HG02763 (cell line): Measurements from ENCODE around the gene WDR48.
"Not testable (repeated sequence)": the region's sequence is repeated elsewhere in the genome, so short reads cannot be mapped to it uniquely, and the experiment has no call there.

Experiments used
- ATAC-seq: cut with Tn5 transposase; IDR thresholded peaks from one replicate; pipeline ENCODE4 v1.9.1; 2021; ENCODE audit warnings: mild to moderate bottlenecking, moderate library complexity; ENCODE audit not compliant: unreplicated experiment

Gene WDR48

GRCh38 chr3:39051649-39052561 lies at the start of gene WDR48, which contains the start of gene SCN11A:
Gene WDR48, plus strand, starts transcription at chr3:39052016. Its CDS starts 10 bp downstream, at chr3:39052026.
Gene SCN11A, minus strand, starts transcription at chr3:39051944. Its CDS starts 101,582 bp downstream, at chr3:38950362.
- ATAC-seq: peak; percentile 99

DNA sequence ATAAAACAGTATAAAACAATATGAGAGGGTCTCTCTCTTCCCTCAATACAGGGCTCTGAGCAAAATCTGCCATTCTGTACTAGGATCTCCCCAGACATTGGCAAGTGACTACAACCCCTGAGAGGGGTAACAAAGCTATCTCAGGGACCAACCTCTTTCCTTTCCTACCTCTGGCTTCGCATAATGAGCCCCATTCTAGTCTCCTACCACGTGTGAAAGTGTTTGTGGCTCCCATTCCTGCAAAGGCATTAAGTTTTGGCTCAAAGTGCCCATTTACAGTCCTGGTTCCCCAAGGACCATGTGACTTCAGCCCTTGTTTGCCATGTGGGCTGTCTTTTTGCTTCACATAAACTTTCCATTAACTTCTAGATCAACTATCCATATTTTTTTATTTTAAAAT lies 46.5 kb upstream of the WDR48 start:
- no peak for ATAC-seq

GRCh38 chr3:39011191-39011736 lies 40.6 kb upstream of the WDR48 start:
- no peak for ATAC-seq

- ATAC-seq: no peak
Observed at GRCh38 chr3:39013289-39013688, 38.5 kb upstream of the WDR48 start.

DNA sequence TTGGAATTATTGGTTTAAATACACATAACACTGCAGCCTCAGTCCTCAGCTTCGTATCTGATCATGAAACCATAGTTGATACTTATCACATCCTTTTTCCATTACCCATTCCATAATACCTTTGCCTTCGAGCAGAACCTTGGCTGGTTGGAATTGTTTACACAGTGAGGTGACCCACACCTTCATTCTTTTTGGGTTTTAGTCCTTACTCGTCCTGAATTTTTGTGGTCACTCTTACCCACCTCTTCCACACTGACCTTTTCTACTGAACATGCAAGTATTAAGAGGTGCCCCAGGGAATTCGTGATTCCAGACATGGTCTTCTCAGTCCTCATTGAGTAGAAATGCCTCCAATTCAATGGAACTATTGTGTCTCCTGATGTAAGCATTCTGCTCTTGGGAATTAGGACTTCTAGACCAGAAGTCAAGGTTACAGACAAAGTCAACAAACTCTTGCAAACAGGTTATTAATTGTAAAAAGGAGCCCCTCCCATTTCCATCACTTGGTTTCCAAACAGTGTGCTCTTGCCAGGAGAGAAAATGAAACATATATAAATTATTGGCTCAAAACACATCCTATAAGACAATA lies 37.8 kb upstream of the WDR48 start:
- ATAC-seq: no peak

- ATAC-seq: no peak
Observed at GRCh38 chr3:39015418-39015817, 36.4 kb upstream of the WDR48 start.

DNA sequence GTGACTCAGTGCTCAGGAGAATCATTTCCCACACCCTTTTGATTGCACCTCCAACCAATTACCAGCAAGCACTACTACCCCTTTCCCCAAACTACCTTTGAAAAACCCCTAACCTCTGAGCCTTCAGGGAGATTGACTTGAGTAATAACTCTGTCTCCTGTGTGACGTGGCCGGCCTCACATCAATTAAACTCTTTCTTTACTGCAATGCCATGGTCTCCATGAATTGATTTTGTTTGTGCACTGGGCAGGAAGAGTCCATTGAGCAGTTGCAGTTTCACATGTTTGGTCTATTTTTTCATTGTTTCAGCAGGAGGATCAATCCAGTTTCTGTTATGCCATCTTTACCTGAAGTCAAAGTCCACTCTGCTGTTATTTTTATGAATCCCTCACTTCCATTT lies 32.5 kb upstream of the WDR48 start:
- ATAC-seq: no peak

GRCh38 chr3:39021029-39021428 lies 30.8 kb upstream of the WDR48 start:
- no peak for ATAC-seq

DNA sequence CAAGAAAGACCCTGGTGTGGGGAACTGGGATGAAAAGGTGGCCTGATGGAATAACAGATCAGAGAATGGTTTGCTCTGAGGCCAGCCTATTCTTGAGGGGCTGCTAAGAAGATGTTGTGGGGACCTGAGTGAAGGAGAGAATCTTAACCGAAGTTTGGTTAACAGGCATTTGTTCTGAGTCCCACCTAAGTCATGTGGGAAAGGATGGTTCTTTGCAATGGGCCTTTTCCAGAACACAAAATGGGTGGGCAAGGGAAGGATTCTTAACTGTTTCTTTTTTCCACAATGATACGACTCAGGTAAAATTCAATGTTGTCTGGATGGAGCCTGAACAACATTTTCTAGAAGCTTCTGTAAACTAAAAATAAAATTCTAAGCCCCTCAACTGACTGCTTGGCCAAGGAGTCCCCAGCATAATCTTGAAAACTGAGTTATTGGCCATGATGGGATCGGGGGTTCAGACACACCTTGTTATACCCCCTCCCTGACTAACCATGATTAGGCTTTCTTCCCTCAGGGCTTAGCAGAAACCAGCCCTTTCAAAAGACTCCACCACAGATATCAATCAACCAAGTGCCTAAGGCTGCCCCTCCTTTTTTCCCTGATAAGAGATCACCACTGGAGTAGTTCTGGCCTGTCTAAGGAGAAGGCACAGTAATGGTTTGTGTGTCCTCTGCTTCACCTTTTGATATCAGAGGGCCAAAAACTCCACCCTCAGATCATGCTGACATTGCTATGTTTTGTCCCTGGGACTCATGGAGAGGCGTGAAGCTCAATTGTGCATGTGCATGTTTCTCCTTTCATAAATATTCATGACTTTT lies 30.1 kb upstream of the WDR48 start:
- ATAC-seq: no peak

- no peak for ATAC-seq
Observed at GRCh38 chr3:39022286-39022630, 29.6 kb upstream of the WDR48 start.

GRCh38 chr3:39024497-39024896 lies 27.3 kb upstream of the WDR48 start:
- ATAC-seq: no peak

DNA sequence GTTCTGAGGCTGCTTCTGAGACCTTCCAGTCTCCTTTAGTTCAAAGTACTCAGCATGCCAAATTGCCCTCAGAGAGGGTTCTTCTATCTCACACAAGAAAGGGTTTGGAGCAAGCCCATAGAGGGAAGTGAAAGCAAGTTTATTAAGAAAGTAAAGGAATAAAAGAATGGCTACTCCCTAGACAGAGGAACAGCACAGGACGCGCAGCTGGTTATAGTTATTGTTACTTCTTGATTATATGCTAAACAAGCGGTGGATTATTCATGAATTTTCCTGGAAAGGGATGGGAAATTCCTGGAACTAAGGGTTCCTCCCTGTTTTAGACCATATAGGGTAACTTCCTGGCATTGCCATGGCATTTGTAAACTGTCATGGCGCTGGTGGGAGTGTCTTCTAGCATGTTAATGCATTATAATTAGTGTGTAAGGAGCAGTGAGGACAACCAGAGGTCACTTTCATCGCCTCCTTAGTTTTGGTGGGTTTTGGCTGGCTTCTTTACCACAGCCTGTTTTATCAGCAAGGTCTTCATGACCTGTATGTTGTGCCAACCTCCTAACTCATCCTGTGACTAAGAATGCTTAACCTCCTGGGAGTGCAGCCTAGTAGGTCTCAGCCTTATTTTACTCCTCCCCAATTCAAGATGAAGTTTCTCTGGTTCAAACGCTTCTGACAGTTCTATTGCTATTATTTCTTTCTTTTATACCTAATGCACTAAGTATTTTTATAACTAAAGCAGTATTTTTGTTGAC lies 26.4 kb upstream of the WDR48 start:
- ATAC-seq: no peak

DNA sequence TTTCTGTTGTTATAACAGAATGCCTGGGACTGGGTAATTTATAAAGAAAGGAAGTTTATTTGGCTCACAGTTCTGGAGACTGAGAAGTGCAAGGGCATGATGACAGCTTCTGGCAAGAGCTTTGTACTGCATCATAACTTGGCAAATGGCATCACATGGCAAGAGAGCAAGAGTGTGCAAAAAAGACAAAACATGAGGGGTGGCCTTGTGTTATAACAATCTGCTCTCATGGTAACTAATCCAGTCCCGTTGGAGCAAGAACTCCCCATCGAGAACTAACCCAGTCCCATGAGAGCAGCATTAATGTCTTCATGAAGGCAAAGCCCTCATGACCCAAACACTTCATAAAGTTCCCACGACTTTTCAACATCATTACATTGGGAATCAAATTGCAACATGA lies 23.3 kb upstream of the WDR48 start:
- no peak for ATAC-seq

DNA sequence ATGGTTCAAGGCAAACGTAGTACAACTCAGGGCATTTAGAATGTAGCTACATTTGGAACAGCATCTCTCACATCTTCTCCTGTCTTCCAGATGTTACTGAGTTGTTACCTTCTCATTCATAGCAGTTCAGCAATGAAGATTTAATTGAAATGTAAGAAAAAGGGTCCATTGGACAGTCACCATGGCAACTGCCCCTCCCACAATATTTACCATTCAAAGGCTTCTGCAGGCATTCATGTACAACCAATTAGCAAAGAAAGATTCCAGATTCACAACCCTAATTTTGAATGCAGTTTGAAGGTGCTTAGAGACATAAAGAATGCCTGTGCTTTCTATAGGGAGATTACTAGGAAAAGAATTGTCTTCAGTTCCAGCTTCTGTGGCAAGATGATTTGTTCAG lies 22.3 kb upstream of the WDR48 start:
- no peak for ATAC-seq

GRCh38 chr3:39038165-39038564 lies 13.7 kb upstream of the WDR48 start:
- no peak for ATAC-seq

GRCh38 chr3:39050029-39050428 lies 1.8 kb upstream of the WDR48 start:
- no peak for ATAC-seq

- no peak for ATAC-seq
Observed at GRCh38 chr3:39052583-39052982, 767 bp downstream of the WDR48 start.

GRCh38 chr3:39053696-39054095 lies 1.9 kb downstream of the WDR48 start:
- ATAC-seq: no peak

GRCh38 chr3:39056151-39056550 lies 4.3 kb downstream of the WDR48 start:
- no peak for ATAC-seq

DNA sequence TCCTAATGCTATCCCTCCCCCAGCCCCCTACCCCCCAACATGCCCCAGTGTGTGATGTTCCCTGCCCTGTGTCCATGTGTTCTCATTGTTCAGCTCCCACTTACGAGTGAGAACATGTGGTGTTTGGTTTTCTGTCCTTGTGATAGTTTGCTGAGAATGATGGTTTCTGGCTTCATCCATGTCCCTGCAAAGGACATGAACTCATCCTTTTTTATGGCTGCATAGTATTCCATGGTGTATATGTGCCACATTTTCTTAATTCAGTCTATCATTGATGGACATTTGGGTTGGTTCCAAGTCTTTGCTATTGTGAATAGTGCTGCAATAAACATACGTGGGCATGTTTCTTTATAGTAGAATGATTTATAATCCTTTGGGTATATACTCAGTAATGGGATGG lies 9.4 kb downstream of the WDR48 start:
- not testable (repeated sequence) for ATAC-seq

- ATAC-seq: no peak
Observed at GRCh38 chr3:39062180-39062579, 10.4 kb downstream of the WDR48 start.
